ACC112 (cell line): ENCODE results near the gene LLCFC1.

ENCODE experiments used
- H2AFZ ChIP-seq: fragments of 200-600 bp; sonication (generic); one replicate; pipeline ENCODE4 v1.6.0; 2017; ENCODE audit warnings: antibody characterized with exemption, low read length; ENCODE audit not compliant: unreplicated experiment
- H3K27ac ChIP-seq: fragments of 200-600 bp; sonication (generic); 2 replicates; pipeline ENCODE4 v1.5.1; 2014; ENCODE audit warnings: low read depth, mild to moderate bottlenecking, antibody characterized with exemption, low read length, moderate library complexity
- H3K27me3 ChIP-seq: fragments of 200-600 bp; sonication (generic); 2 replicates; pipeline ENCODE4 v1.6.1; 2014; ENCODE audit warnings: mild to moderate bottlenecking, antibody characterized with exemption, low read length, moderate library complexity, mixed read lengths; ENCODE audit not compliant: insufficient read depth
- H3K36me3 ChIP-seq: fragments of 200-600 bp; sonication (generic); 2 replicates; pipeline ENCODE4 v1.6.1; 2016; ENCODE audit warnings: mild to moderate bottlenecking, antibody characterized with exemption, low read length, moderate library complexity, mixed read lengths; ENCODE audit not compliant: insufficient read depth
- H3K4me1 ChIP-seq: fragments of 200-600 bp; sonication (generic); one replicate; pipeline ENCODE4 v1.6.1; 2016; ENCODE audit warnings: low read length, mixed read lengths; ENCODE audit not compliant: insufficient read depth, unreplicated experiment, control insufficient read depth
- H3K4me3 ChIP-seq: fragments of 200-600 bp; sonication (generic); 2 replicates; pipeline ENCODE4 v1.5.1; 2014; ENCODE audit warnings: mild to moderate bottlenecking, low read depth, low read length
- H3K79me2 ChIP-seq: fragments of 200-600 bp; sonication (generic); one replicate; pipeline ENCODE4 v1.6.0; 2016; ENCODE audit warnings: low read length; ENCODE audit not compliant: control insufficient read depth, unreplicated experiment, insufficient read depth

The LLCFC1 gene

DNA sequence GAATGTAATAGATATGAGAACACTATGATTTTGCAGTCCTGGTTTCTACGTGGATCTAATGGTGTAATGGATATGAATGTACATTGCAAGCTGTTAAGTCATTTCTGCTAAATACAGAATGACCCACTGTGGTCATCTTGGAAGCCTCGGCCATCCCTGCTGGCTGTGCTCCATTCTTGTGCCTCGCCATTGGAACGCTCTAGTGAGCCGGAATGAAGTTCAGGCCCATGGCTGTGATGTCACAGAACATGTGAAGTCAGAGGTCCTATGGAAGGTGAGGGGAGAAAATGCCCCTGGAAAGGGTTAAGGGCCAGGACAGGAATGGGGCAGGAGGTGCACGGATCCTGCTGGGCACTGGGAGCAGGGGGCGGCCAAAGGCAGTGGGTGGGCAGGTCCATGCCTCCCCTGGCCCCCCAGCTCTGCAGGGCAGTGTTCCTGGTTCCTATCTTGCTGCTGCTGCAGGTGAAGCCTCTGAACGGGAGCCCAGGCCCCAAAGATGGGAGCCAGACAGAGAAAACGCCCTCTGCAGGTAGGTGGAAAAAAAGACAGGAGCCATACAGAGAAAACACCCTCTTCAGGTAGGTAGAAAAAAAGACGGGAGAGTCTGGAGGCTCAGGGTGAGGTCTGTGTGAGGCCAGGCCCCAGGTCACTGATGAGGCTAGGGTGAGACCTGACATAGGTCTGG lies at the start of gene LLCFC1:
LLCFC1 (plus strand) TSS at position 259 of the 685 bp plus-strand sequence; CDS start at position 397, 138 bp downstream.
- Histone ChIP-seq H3K27ac (no peak within 1 kb of the TSS), H3K36me3 (no peaks in the 10 kb centered on the region), H3K4me3 (no peak within 1 kb of the TSS), H3K79me2 (no peaks in the 10 kb centered on the region), H3K4me1 (no peaks in the 10 kb centered on the region), H2AFZ (no peak within 1 kb of the TSS), H3K27me3 (peaks cover 18% of the 10 kb centered on the region)

DNA sequence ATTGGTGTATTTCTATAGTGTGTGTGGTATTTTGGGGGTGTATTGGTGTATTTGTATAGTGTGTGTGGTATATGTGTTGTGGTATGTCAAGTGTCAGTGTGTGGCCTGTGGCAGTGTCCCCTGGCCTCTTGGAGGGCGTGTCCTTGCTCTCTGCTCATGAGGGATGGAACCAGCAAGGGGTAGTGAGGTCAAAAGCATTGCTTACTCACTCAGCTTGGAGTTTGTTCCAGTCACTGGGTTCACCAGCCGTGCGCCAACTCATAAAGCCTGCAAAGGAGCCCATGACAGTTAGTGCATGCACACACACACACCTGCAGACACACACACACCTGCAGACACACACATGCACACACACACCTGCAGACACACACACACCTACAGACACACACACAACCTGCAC lies 49.5 kb upstream of the LLCFC1 start:
- no peak overlapping the region for H2AFZ ChIP-seq
- no peak overlapping the region for H3K4me3 ChIP-seq
- no peaks in the 10 kb centered on the region for H3K79me2 ChIP-seq
- H3K27me3 ChIP-seq = peaks cover 25% of the 10 kb centered on the region
- no peaks in the 10 kb centered on the region for H3K4me1 ChIP-seq
- no peak overlapping the region for H3K27ac ChIP-seq
- H3K36me3 ChIP-seq = no peaks in the 10 kb centered on the region

DNA sequence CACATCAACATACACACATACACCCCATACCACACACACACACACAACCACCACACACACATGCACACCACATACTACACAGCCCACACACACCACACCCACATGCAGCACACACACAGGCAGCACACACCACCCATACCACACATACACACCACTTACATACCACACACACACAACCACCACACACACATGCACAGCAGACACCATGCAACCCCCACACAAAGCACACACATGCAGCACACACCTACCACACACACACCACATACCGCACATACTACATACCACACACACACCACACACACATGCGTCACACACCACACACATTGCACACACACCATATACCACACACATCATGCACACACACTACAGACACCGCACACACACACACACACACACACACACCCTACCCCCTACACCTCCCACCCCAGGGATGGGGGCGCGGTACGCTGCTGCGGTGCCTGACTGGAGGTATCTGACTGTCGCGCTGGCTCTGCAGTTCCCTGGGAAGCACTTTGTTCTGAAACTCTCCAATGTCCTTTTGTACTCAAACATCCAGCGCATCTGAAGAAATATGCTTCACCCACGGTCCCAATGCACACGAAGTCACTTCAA lies 48.3 kb upstream of the LLCFC1 start:
- no peak overlapping the region for H2AFZ ChIP-seq

DNA sequence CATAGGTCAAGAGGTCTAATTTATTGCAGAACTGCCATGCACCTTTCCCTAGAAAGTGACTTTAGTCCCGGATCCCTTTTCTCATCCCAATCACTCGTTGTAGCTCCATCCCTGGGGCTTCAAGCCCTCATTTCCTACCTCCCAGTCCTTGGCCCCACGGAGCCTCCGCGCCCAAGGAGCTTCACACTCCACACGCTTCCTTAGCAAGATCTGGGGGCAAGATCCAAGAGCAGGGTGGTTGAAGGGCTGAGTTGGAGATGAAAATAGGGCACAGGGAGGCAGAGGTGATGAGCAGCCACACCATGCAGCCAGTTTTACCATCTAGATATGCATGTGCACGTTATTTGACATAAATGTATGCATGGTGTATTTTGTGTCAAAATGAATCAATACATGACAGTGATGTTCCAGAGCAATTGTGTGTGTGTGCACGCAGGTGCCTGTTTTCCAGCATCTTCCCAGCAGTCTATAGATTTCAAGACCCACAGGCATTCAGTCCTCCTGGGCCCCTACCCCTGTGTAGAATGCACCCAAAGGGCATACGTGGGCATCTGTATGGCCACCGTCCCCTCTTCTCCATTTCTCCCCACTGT lies 47.7 kb upstream of the LLCFC1 start:
- Histone ChIP-seq H3K27ac (no peak overlapping the region), H3K36me3 (no peaks in the 10 kb centered on the region), H3K27me3 (peaks cover 32% of the 10 kb centered on the region), H3K79me2 (no peaks in the 10 kb centered on the region), H2AFZ (no peak overlapping the region), H3K4me1 (no peaks in the 10 kb centered on the region), H3K4me3 (no peak overlapping the region)

More for the DNA sequence above, 48.3 kb upstream of the LLCFC1 start:
- Histone ChIP-seq H3K27me3 (peaks cover 32% of the 10 kb centered on the region), H3K79me2 (no peaks in the 10 kb centered on the region), H3K27ac (no peak overlapping the region), H3K4me3 (no peak overlapping the region), H3K4me1 (no peaks in the 10 kb centered on the region), H3K36me3 (no peaks in the 10 kb centered on the region)

DNA sequence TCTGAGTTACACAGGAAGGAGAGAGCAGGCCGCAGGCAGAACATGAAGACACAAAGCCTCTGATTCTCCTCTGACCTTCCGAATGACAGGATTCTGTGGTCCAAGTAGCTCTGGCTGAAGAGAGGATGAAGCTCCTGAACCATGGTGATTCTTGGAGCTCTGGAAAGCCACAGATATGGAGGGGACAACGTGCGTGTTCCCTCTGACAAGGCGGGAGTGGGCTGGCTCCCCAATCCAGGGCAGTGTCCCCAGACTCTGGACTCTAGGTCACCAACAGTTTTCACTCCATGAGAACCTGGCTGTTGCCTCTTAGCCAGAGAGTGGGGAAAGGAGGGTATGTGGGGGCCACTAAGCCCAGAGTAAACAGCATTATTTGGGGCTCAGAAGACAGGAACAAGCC lies 46.3 kb upstream of the LLCFC1 start:
- no peaks in the 10 kb centered on the region for H3K4me1 ChIP-seq
- H3K27me3 ChIP-seq = peaks cover 39% of the 10 kb centered on the region
- no peaks in the 10 kb centered on the region for H3K36me3 ChIP-seq
- H3K4me3 ChIP-seq = no peak overlapping the region
- no peaks in the 10 kb centered on the region for H3K79me2 ChIP-seq
- H3K27ac ChIP-seq = no peak overlapping the region
- no peak overlapping the region for H2AFZ ChIP-seq

DNA sequence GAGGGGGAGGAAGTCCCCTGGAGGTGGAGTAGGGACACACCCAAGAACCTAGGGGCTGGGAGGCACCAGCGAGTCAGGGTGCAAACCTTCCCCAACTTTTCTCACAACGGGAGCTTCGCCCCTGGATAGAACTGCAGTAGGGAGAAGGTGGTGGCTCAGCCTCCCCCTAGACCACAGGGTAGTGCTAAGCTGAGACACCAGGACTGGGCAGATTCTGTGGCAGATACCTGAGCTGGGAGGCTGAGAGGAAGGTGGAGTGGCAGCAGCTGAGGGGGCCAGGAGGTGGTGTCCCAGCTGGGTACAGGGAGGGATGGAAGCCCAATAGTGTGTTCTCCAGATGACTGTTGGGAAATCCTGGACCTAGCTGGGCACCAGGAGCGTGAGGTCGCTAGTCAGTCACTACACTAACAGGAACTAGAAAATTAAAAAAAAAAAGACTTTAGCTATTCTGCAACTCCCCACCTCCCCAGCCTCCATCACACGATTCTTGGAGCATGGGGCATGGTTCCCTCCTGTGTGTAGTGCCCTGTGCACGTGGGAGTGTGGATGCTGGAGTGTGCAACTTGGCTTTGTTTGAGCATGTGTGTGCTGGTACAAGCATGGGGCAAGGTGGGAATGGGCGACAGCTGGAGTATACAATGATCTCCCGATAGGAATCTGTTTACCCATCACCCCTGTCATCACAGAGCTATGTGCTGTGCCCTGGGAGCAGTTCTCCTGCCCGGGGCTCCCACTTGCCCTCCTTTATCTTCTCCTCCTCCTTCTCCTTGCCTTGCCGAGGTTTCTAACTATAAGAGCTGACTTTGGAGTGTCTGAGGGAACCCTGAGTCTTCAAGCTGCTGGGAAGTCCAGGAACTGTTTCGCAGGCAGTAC lies 44.9 kb upstream of the LLCFC1 start:
- Histone ChIP-seq H3K36me3 (no peaks in the 10 kb centered on the region), H2AFZ (no peak overlapping the region), H3K79me2 (no peaks in the 10 kb centered on the region), H3K27me3 (peaks cover 45% of the 10 kb centered on the region), H3K27ac (no peak overlapping the region), H3K4me3 (no peak overlapping the region), H3K4me1 (no peaks in the 10 kb centered on the region)

DNA sequence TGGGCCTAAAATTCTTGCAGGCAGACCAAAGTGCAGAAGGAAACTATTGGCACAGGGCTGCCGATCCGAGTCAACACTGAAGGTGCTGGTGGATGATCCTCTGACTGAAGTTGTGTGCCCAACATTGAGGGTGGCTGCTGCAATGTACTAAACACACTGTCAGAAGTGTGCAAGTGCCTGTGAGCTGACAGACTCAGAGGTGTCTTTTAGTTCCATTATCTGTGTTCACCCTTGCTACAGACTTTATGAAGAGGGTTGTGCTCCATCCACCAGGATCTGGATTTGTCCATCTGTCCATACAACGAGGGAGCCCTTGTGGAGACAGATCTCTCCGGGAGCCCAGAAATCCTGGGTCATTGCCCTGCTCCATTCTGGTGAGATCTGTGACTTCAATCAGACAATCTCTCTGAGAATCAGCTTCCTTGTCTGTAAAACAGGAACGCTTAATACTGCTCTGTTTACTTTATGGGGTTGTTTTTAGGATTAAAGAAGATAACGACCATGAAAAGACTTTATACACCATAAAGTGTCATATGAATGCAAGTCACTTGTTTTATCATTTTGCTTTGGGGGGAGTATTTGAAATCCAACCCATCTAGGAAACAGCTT lies 44.2 kb upstream of the LLCFC1 start:
- no peak overlapping the region for H3K4me3 ChIP-seq
- peaks cover 51% of the 10 kb centered on the region for H3K27me3 ChIP-seq
- H3K36me3 ChIP-seq = no peaks in the 10 kb centered on the region
- no peaks in the 10 kb centered on the region for H3K4me1 ChIP-seq
- H2AFZ ChIP-seq = no peak overlapping the region
- no peak overlapping the region for H3K27ac ChIP-seq
- H3K79me2 ChIP-seq = no peaks in the 10 kb centered on the region

DNA sequence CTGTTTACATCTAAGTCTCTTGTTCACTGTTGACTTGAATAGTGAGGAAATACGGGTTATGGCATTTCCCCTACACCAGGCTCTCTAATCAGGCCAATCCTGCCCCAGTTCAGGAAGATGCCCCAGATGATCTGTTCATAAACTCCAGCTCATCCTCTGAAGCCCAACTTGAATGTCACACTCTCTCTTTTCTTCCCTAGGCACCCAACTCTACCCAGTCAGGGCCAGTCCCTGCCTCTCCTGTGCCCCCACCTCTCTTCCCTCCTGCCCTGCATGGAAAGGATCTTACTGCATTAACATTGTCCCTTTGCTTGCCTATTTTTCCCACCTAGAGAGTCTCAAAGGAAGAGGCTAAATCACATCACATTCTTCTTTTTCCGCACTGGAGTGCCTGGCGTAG lies 43.1 kb upstream of the LLCFC1 start:
- H3K27ac ChIP-seq = no peak overlapping the region
- peaks cover 55% of the 10 kb centered on the region for H3K27me3 ChIP-seq
- no peaks in the 10 kb centered on the region for H3K4me1 ChIP-seq
- no peak overlapping the region for H2AFZ ChIP-seq
- no peaks in the 10 kb centered on the region for H3K79me2 ChIP-seq
- no peaks in the 10 kb centered on the region for H3K36me3 ChIP-seq
- no peak overlapping the region for H3K4me3 ChIP-seq

DNA sequence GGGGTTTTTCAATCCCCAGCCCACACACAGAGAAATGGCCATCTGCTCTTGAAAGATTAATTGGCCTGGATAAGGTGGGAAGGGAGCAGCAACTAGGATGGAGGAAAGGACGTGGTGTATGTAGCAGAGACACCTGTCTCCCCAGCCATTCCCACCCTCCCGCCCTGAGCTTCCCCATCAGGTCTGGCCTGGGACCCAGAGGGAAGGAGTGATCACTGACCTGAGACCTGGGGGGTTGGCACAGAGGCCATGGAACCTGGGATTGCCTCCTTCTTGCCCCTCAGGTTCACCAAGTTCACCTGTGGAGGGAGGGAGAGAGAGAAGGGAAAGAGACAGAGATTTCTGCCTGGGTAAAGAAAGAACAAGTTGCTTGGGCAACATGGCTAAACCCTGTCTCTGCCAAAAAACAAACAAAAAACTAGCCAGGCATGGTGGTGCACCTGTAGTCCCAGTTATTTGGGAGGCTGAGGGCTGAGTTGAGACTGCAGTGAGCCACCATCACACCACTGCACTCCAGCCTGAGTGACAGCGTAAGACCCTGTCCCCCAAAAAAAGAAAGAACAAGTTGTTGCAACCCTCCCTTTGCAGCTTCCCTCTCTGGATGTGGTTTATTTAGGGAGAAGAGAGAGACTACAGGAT lies 42.4 kb upstream of the LLCFC1 start:
- Histone ChIP-seq H3K4me3 (no peak overlapping the region), H2AFZ (no peak overlapping the region), H3K27ac (no peak overlapping the region), H3K27me3 (peaks cover 50% of the 10 kb centered on the region), H3K4me1 (no peaks in the 10 kb centered on the region), H3K36me3 (no peaks in the 10 kb centered on the region), H3K79me2 (no peaks in the 10 kb centered on the region)

DNA sequence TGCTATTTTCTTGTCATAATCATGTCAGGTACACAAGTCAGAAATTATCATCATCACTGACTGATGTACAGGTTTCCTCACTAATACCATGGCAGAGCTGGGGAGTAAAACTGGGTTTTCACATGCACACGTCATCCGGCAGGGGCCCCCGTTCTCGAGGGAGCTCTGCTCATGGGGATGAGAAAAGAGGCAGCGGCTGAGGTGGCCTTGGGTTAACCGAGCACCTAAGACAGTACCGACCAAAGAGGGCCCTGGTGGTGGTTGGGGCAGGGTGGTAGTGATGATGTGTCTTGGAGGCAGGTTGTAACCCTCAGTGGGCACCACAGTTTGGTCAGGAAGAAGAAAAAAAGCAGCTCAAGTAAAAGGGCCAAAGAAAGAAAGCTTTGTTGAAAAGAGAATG lies 41.6 kb upstream of the LLCFC1 start:
- H3K4me3 ChIP-seq = no peak overlapping the region
- H2AFZ ChIP-seq = no peak overlapping the region
- no peak overlapping the region for H3K27ac ChIP-seq
- H3K27me3 ChIP-seq = peaks cover 41% of the 10 kb centered on the region
- H3K4me1 ChIP-seq = no peaks in the 10 kb centered on the region
- H3K79me2 ChIP-seq = no peaks in the 10 kb centered on the region
- H3K36me3 ChIP-seq = no peaks in the 10 kb centered on the region
